Measurements from ENCODE around the gene TMCC3.
"Not testable (repeated sequence)": the region's sequence is repeated elsewhere in the genome, so short reads cannot be mapped to it uniquely, and the experiment has no call there.

Gene TMCC3

DNA sequence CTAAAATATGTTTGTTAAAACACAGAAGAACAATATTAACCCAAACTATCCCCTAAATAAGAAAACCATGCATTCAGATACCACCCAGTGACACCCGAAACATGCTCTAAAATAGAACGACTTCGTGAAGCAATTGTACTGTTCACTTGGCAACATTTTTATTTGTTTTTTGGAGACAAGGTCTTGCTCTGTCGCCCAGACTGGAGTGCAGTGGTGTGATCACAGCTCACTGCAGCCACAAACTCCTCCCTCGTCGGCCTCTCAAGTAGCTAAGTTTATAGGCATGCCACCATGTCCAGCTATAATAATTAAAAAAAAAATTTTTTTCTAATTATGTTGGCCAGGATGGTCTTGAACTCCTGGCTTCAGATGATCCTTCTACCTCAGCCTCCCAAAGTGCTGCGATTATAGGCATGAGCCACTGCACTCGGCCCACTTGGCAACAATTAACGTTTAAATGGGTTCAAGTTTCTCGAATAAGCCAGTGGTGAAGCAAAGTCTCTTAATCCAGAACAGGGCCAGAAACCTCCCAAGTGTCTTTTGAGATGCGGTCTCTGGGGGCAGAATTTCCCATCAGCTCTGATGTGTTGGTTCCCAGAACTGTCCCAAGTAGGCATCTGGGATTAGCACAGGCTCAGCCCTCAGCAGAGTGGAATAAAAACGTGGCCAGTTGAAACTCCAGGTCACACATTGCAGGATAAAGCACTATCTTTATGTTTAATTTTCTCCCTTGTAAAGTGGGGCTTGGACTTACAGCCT is 74.5 kb downstream of the TMCC3 start:
- in situ Hi-C loops (cut with HindIII; ENCODE audit: low sequenced_read_pairs), result no loop called here

DNA sequence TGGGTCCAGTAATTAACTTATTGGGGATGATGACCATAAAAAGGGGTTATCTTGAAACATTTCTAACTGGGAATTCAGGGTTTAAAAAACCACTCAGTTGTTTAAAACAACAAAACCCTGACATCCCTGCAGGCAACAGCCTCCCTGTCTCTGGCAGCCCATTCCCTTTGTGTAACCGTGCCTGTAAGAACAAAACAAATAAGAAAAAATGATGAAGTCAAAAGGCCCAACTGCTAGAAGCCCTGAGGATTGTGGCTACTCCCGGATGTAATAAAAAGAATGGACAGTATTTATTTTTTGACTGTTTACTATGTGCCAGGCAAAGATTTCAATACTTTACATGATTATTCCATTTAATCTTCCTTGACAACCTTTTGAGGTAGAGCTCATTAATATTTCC is 75.3 kb downstream of the TMCC3 start:
- in situ Hi-C loops (cut with HindIII; ENCODE audit: low sequenced_read_pairs), result no loop called here

DNA sequence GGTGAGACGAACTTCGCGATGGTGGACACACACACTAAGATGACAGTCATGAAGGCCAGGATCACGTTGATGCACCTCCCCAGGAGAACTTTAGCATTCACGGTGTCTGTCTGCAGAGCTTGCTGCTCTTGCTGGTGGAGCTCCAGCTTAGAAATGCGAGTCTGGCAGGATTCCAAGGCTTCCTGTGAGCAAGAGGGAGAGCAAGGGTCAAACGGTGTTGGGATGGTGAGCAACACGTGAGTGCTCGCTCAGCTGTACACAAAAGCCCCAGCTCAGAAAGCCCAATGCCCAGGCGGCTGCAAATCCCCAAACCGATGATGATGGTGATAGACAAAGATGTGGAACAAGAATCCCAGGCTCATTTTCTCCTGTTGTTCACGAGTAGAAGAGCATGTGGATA is 78.8 kb downstream of the TMCC3 start:
- in situ Hi-C loops (cut with HindIII; ENCODE audit: low sequenced_read_pairs), result no loop called here

DNA sequence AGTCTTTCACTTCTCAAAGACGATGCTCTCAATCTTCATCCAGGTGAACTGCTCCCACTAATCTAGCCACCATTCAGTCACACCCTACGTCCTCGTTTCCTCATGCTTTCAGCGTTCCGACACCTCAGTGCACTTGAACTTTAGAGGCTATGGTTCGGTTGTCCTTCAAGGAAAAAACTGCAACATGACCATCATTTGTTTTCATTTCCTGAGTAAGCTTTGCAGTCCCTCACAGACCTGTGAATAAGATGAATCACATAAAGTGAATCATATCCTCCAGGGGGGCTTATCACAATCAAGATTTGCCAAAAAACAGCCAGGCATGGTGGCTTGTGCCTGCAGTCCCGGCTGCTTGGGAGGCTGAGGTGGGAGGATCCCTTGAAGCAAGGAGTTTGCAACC is 80.2 kb downstream of the TMCC3 start:
- in situ Hi-C loops (cut with HindIII; ENCODE audit: low sequenced_read_pairs), result no loop called here

DNA sequence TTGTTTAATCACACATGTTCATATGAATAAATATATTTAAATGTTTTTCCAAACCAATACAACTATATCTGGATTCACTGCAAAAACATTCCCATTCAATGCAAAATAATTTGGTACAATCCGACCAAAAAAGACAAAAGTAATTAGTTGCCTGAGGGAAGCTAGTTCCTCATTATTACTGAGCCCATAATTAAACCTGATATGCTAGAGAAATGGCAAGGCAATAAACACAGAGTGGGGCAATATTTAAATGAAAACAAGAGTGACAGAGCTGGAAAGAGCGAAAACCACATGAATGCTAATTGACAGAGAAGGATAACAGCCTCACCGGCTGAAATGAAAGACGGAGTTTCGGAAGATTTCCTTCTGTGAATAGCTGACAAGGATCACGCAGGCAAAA is 82.6 kb downstream of the TMCC3 start:
- in situ Hi-C loops (cut with HindIII; ENCODE audit: low sequenced_read_pairs), result no loop called here

DNA sequence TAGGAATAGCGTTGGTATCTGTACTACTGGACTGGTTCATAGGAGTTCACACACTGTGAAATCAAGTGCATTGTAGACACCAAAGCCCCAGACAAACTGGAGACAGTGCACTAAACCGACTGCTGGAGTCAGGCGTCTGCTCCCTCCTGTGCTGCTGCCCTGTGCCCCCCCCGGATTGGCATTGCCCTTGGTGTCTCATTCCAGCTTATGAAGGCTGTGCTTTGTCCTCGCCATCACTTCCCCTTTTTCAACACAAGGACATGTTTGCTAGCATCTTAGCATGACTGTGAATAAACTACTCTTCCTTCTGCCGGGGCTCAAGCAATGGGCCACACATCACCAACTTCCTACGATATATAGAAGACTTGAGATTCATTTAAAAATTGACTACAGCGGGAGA is 84.0 kb downstream of the TMCC3 start:
- in situ Hi-C loops (cut with HindIII; ENCODE audit: low sequenced_read_pairs), result no loop called here

DNA sequence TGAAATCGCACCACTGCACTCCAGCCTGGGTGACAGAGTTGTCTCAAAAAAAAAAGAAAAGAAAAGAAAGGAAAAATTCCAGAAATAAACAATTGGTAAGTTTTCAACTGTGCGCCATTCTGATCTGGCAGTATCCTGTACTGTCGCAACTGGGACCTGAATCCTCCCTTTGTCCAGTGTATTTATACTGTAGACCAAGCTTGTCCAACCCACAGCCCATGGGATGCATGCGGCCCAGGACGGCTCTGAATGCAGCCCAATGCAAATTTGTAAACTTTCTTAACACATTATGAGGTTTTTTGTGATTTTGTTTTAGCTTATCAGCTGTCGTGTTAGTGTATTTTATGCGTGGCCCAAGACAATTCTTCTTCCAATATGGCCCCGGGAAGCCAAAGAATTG is 84.7 kb downstream of the TMCC3 start:
- in situ Hi-C loops (cut with HindIII; ENCODE audit: low sequenced_read_pairs), result no loop called here

DNA sequence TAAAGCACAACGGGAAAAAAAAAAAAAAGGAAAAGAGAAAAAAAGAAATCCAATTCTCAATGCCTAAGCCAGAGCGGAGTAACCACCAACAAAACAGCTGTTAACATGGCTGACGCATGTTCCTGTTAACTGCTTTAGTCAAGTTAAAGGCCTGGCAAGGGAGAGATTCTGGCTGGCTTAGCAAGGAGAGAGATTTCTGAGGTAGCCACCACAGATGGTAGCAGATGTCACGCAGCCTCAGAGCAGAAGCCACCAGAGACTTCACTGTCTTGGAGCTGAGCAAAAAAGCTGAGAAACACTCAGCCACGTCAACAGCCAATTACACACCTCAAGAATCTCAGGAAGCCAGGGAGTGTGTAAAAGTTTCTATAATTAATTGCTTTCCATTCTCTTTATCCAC is 87.1 kb downstream of the TMCC3 start:
- in situ Hi-C loops (cut with HindIII; ENCODE audit: low sequenced_read_pairs), result no loop called here

DNA sequence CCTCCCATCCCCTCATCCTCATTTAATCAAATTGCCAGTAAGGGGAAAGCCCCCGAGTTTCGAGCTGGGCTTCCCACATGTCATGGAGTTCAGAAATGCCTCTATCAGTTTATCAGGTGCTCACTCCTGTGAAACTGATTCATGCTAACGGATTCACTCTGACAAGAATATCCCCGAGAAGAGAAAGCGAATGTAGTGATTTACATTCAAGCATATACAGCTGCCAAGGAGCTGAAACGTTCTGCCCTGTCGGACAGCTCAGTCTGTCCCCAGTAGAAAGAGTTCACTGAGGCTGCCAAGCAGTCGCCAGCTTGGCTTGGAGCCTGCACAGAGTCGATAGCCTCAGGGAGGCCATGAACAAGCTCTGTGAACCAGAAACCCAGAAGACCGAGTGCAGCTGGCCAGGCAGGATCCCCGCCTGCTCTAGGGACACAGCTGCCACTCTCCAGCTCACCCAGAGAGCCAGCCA is 88.4 kb downstream of the TMCC3 start:
- in situ Hi-C loops (cut with HindIII; ENCODE audit: low sequenced_read_pairs), result no loop called here

DNA sequence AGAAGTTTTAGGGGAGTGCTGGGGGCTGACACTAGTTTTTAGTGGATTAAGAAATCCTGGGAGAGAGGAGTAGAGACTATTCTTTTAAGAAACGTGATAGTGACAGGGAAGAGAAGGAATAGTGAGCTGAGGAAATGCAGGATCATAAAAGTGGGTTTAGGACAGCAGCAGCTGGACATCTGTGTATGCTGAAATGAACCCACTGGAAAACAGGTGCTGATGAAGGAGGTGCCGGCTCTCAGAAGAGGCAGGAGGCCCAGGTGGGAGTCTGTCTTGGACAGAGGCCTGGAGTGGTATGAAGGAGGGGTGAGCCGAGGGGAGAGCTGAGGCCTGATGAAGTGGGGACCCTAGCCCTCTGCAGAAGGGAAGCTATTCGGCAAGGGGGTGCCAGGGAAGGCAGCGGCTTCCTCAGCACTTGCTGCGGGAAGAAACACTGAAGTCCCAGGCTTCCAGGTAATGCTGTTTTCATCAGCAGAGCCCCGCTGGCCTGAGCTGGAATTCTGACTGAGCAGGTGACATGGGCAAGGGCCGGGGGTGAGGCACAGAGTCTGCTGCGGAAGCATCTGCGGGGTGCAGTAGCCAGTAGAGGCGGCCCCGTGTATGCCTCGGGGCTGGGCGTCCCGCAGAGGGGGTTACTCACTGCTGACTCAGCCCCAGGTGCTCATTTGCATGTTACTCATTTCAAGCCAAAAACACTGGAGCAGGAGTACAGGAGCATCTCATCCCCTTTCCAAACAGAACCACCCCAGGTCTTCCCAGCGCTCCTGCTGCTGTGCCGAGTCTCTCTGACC is 89.7 kb downstream of the TMCC3 start:
- in situ Hi-C loops (cut with HindIII; ENCODE audit: low sequenced_read_pairs), result no loop called here

DNA sequence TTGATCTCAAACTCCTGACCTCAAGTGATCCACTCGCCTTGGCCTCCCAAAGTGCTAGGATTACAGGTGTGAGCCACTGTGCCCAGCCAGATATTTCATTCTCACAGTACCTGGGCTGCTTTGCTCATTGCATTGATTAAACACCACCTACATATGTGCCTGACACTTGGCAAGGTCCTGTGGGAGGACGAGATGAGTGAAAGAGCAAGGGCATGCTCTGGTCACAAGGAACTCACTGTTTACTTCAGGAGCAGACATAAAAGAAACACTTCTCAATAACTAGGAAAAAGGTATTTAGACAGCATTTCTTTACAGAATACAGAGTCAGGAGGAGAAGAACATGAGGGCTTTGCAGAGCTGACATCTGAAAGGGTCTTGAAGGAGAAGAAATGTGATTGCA is 91.7 kb downstream of the TMCC3 start:
- in situ Hi-C loops (cut with HindIII; ENCODE audit: low sequenced_read_pairs), result no loop called here

DNA sequence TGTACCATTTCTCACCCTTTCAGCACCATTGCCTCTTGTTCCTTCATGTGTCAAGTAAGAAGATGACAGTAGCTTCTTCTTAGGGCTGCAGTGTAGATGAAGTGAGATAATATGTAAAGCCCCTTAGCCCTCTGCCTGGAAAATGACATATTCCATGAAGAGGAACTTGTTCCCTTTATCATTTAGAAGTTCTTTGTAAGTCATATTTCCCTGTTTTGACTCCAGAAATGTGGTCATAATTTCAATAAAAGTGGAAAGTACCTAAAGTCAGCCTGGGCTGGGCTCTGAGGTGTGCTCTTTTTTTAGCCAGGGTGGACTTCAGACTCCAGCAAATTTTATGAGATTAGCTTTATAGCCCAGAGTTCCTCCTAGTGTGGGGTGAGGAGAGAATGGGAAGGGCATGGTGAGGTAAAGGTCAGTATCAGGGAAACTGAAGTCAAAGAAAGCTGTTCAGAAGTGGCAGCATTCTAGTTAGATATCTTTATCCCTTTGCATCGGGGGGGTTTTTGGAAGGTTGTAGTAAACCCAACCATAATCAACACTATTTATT is 92.5 kb downstream of the TMCC3 start:
- in situ Hi-C loops (cut with HindIII; ENCODE audit: low sequenced_read_pairs), result no loop called here

DNA sequence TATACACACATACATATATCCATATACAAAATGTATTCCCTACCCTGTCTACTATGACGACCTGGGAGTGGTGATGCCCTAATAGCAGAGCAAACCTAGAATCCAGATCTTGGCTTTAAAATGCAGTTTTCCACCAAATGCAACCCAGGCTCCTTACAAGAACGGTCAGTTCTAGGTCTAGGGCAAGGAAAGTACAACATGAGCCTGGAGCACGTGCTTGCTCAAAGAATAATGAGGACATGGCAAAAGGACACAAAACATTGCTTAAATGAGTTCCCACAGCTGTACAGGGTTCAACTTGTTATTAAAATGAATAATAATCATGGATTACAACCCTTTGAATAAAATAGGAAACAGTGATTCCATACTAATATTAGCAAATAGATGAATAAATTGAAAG is 94.7 kb downstream of the TMCC3 start:
- in situ Hi-C loops (cut with HindIII; ENCODE audit: low sequenced_read_pairs), result no loop called here

DNA sequence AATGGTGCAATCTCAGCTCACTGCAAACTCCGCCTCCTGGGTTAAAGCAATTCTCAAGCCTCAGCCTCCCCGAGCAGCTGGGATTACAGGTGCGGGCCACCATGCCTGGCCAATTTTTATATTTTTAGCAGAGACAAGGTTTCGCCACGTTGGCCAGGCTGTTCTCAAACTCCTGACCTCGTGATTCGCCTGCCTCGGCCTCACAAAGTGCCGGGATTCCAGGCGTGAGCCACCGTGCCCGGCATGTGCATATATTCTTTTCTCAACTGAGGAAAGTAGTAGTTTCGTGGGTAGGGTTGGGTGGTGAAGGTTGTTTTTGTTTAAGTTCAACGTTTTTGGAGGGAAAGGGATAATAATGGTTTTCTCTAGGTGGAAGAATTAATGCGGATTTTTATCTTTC is 96.5 kb downstream of the TMCC3 start:
- in situ Hi-C loops (cut with HindIII; ENCODE audit: low sequenced_read_pairs), result no loop called here

DNA sequence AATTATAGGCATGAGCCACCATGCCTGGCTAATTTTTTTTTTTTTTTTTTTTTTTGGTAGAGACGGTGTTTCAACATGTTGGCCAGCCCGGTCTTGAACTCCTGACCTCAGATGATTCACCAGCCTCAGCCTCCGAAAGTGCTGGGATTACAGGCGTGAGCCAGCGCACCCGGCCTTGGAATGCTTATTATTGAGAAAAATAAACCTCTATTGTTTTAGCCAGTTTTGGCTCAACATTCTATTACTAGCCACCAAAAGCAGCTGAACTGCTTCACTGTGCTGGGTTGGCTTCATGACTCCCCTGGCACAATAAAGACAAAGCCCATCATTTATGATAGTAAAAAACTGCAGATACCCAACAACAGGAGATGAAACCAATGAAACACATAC is 97.2 kb downstream of the TMCC3 start:
- in situ Hi-C loops (cut with HindIII; ENCODE audit: low sequenced_read_pairs), result no loop called here

DNA sequence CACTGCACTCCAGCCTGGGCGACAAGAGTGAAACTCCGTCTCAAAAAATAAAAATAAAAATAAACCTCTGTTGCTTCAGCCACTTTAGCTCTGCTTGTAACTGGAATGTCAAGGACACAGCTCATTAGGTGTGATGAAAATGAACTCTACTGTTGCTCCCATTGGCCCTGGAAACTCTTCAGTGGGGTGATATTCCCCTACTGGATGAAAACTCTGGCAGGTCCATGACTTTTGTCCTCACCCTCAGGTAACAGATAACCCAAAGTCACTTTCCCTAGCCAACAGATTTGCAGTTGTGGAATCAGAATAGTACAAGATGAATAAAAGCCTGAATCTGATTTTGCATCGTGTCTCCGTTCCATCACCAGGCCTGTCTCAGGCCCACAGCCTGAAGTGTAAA is 98.5 kb downstream of the TMCC3 start:
- in situ Hi-C loops (cut with HindIII; ENCODE audit: low sequenced_read_pairs), result no loop called here

DNA sequence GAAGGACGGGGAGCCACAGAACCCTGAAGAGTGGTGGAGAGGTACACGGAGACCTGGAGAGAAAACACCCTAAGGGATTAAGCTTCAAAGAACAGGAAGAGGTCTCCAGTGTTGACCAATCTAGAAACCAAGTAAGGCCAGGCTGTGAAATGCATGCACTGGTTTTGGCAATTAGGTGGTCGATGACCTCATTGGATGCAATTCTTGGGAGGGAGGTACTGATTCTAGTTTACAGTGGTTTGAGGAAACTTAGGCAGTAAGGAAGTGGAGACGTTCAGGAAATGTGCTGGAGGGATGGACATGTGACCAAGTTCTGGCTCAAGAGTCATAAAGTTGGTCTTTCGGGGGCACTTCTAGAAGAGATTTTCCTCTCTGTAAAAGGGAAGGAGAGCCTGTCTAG is 99.4 kb downstream of the TMCC3 start:
- in situ Hi-C loops (cut with HindIII; ENCODE audit: low sequenced_read_pairs), result no loop called here

DNA sequence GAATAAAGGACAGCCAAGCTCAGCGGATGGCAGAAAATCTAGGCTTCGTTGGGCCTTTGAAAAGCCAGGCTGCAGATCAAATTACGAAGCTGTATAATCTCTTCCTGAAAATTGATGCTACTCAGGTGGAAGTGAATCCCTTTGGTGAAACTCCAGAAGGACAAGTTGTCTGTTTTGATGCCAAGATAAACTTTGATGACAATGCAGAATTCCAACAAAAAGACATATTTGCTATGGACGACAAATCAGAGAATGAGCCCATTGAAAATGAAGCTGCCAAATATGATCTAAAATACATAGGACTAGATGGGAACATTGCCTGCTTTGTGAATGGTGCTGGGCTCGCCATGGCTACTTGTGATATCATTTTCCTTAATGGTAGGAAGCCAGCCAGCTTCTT is 101.5 kb downstream of the TMCC3 start:
- in situ Hi-C loops (cut with HindIII; ENCODE audit: low sequenced_read_pairs), result not testable (repeated sequence)

DNA sequence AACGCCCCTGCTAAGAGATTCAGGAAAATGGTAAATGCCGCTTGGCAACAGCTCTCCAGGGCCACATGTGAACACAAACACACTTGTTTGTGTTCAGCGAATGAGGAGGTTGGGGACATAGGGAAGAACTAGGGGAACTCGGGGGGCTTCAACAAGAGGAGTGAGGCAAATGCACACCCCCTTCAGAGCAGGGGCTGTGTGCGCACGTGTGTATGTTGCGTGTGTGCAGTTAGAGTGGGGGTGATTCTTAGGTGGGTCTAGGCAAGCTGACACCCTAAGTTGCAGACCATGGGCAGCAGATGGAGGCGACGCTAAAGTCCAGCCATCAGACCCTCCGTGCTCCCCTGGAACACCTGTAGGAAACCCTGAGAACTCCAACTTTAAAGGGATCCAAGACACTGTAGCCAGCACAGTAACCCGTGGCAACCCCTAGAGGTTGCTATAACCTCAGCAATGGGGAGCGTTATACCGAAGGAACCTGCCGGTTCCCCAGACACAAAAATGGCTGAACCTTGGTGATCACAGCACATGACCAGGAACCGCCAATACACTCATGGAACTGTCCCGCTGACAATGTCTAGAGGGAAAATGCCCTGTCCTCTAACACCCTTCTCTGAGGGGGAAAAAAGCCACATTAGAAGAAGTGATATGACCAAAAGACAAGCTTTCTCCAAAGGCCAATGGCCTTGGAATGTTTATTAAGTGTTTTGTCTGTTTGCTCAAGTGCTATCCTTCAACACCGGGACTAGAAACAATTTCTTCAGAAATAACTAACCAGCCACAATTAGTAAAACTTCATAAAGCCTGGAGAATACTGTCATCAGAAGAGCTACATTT is 104.2 kb downstream of the TMCC3 start:
- in situ Hi-C loops (cut with HindIII; ENCODE audit: low sequenced_read_pairs), result no loop called here

DNA sequence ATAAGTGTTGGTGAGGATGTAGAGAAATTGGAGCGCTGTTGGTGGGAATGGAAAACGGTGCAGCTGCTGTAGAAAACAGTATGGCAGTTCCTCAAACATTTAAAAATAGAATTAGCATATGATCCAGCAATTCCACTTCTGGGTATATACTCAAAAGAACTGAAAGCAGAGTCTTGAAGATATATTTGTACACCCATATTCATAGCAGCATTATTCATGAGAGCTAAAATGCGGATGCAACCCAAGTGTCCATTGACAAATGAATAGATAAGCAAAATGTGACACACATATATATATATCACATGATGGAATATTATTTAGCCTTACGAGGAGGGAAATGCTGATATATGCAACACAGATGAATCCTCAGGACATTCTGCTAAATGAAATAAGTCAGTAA is 106.0 kb downstream of the TMCC3 start:
- in situ Hi-C loops (cut with HindIII; ENCODE audit: low sequenced_read_pairs), result no loop called here

DNA sequence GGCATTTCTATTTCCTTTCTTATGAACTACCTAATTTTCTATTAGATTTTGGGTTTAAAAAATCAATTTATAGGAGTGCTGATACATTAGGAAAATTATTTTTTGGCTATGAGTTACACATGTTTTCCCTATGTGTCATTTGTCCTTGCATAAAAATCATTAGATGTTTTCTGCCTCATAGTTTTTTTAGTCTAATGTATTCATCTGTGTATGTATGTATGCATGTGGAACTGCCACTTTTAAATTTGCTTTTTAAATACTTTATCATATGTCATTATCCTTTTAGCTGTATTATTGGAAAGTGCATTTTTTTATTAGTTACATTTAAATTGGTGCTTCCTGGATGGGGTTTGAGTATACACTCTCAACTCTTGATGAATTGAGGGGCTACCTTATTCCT is 112.0 kb downstream of the TMCC3 start:
- in situ Hi-C loops (cut with HindIII; ENCODE audit: low sequenced_read_pairs), result no loop called here

Data from endothelial cell of hepatic sinusoid (primary cell).